Measurements from ENCODE around the gene EBF3.
A peak's percentile ranks its signal among the peaks of the same experiment; 100 is the strongest.

EBF3 gene

GRCh38 chr10:129971381-129972144, 7.5 kb upstream of the EBF3 start:
- TF ChIP-seq, protein P1, sequence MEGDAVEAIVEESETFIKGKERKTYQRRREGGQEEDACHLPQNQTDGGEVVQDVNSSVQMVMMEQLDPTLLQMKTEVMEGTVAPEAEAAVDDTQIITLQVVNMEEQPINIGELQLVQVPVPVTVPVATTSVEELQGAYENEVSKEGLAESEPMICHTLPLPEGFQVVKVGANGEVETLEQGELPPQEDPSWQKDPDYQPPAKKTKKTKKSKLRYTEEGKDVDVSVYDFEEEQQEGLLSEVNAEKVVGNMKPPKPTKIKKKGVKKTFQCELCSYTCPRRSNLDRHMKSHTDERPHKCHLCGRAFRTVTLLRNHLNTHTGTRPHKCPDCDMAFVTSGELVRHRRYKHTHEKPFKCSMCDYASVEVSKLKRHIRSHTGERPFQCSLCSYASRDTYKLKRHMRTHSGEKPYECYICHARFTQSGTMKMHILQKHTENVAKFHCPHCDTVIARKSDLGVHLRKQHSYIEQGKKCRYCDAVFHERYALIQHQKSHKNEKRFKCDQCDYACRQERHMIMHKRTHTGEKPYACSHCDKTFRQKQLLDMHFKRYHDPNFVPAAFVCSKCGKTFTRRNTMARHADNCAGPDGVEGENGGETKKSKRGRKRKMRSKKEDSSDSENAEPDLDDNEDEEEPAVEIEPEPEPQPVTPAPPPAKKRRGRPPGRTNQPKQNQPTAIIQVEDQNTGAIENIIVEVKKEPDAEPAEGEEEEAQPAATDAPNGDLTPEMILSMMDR (IDR thresholded peaks at IDR 0.05): no peak
- H3K4me3 ChIP-seq: peak overlapping the region; percentile 71
- no peak for DNase-seq (ENCODE audit: low spot score)
- no peak overlapping the region for H3K27ac ChIP-seq

- Histone ChIP-seq H3K4me3 (peak overlapping the region; percentile 71), H3K27ac (no peak overlapping the region)
- TF ChIP-seq, protein P1 (IDR thresholded peaks at IDR 0.05): no peak
- peak; percentile 70 for DNase-seq (ENCODE audit: low spot score)
Measured at GRCh38 chr10:129970465-129971364, 6.6 kb upstream of the EBF3 start.

GRCh38 chr10:129969911-129970464, 5.9 kb upstream of the EBF3 start:
- peak overlapping the region; percentile 71 for H3K4me3 ChIP-seq
- no peak overlapping the region for H3K27ac ChIP-seq
- no peak for DNase-seq (ENCODE audit: low spot score)
- TF ChIP-seq, protein P1 (IDR thresholded peaks at IDR 0.05): no peak

GRCh38 chr10:129969184-129969910, 5.3 kb upstream of the EBF3 start:
- H3K4me3 ChIP-seq: peak overlapping the region; percentile 71

DNA sequence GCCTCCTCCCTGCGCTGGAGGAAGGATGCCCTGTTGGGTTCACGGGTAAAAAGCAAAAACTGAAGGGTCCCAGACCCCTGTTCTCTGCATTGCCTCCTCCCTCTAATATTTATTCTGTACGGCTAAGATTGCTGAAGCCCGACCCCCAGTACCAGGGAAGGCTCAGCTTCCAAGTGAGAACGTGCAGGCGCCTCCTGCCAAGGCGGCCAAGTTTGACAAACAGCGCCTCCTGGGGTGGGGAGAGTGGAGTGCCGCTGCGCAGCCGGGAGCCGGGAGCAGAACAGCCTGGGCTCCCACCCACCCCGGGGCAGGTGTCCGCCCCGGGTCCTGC, 4.7 kb upstream of the EBF3 start:
- TF ChIP-seq, protein P1 (IDR thresholded peaks at IDR 0.05): peak; percentile 57
- peak; percentile 74 for DNase-seq (ENCODE audit: low spot score)
- peak overlapping the region; percentile 71 for H3K4me3 ChIP-seq
- H3K27ac ChIP-seq: no peak overlapping the region

More at GRCh38 chr10:129969184-129969910, 5.3 kb upstream of the EBF3 start:
- TF ChIP-seq, protein P1 (IDR thresholded peaks at IDR 0.05): peak; percentile 4
- H3K27ac ChIP-seq: no peak overlapping the region
- DNase-seq (ENCODE audit: low spot score): no peak

DNA sequence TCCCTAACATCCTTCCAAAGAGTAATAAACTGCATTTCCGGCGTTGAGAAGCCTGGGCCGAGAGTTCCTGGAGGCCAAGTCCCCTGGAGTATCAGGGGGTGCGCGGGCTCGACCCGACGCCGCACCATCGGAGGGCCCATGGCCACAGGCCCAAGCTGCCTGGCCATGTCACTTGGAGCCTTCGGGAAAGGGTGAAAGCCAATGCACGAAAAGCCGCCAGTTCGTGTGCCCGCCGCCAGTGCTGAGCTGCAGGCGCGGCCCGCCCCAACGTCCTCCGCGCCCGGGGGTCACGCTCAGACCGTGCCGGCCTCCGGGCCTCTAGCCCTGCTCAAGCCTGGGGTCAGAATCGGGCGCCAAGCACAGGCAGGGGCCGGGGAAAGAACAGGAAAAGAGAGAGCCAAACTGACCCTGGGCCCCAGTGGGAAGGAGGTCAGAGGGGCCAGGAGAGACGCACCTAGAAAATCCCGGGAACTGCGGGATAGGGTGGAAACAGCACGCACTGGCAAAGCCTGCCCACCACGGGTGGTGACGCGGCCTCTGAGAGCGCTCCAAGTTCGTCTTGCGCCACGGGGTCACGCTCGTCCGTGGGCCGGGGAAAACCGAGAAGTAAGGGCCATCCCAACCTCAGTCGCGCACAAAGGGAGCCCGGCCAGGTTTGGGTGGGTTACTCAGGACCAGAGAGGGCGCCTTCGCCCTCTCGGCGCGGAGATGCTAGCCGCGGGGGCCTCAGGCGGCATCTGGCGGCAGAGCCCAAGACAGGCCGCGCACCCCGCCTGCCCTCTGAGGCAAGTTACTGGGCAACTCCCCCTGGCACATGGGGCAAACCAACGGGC, 4.2 kb upstream of the EBF3 start:
- Histone ChIP-seq H3K27ac (no peak overlapping the region), H3K4me3 (no peak overlapping the region)
- TF ChIP-seq, protein P1 (IDR thresholded peaks at IDR 0.05): no peak
- DNase-seq (ENCODE audit: low spot score): no peak

Measured in coronary artery (tissue), 2 donors.